HG02970 (cell line): ENCODE results near the gene GAST.
"Not testable (repeated sequence)": the region's sequence is repeated elsewhere in the genome, so short reads cannot be mapped to it uniquely, and the experiment has no call there.

Experiments used
- ATAC-seq: cut with Tn5 transposase; IDR thresholded peaks from one replicate; pipeline ENCODE4 v1.9.1; 2021; ENCODE audit warnings: mild to moderate bottlenecking, moderate library complexity, moderate number of reproducible peaks; ENCODE audit not compliant: unreplicated experiment, low FRiP score

The GAST gene

GRCh38 chr17:41682631-41683030, 29.5 kb upstream of the GAST start:
- ATAC-seq = no peak

- ATAC-seq = no peak
Observed at GRCh38 chr17:41683441-41684007, 28.6 kb upstream of the GAST start.

DNA sequence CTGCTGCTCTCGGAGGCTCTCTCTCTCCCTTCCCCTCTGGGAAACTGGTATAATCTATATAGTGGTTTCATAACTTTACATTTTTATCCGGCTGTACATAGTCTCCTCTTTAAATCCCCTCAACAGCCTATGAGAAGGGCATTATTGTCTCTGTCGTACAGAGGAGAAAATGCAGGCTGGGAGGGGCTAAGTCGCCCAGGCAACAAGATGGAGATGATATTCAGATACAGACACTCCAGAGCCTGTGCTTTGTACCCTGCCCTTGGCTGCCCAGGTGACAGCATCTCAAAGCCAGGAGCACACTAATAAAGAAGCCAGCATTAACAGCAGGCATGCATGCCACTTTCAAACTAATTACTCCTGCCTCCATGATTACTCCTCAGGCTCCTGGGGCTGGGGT, 28.1 kb upstream of the GAST start:
- ATAC-seq = no peak

DNA sequence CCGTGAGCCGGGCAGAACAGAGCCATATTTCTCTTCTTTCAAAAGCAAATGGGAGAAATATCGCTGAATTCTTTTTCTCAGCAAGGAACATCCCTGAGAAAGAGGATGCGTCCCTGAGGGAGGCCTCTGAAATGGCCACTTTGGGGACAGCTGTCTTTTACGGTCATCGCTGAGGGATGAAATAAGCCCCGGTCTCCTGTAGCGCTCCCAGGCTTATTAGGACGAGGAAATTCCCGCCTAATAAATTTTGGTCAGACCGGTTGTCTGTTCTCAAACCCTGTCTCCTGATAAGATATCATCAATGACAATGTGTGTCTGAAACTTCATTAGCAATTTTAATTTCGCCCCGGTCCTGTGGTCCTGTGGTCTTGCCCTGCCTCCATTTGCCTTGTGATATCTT, 26.4 kb upstream of the GAST start:
- not testable (repeated sequence) for ATAC-seq

DNA sequence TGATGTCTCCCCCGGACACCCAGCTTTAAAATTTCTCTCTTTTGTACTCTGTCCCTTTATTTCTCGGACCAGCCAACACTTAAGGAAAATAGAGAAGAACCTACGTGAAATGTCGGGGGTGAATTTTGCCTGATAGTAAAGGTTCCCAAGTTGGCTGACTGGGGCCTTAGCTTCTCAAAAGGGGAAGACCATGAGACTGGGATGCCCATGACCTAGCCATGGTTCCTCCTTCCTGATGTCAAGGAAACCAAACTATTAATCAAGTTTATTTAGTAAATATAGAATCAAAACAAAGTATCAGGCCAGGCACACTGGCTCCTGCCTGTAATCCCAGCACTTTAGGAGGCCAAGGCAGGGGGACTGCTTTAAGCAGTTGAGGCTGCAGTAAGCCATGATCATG, 25.9 kb upstream of the GAST start:
- no peak for ATAC-seq

DNA sequence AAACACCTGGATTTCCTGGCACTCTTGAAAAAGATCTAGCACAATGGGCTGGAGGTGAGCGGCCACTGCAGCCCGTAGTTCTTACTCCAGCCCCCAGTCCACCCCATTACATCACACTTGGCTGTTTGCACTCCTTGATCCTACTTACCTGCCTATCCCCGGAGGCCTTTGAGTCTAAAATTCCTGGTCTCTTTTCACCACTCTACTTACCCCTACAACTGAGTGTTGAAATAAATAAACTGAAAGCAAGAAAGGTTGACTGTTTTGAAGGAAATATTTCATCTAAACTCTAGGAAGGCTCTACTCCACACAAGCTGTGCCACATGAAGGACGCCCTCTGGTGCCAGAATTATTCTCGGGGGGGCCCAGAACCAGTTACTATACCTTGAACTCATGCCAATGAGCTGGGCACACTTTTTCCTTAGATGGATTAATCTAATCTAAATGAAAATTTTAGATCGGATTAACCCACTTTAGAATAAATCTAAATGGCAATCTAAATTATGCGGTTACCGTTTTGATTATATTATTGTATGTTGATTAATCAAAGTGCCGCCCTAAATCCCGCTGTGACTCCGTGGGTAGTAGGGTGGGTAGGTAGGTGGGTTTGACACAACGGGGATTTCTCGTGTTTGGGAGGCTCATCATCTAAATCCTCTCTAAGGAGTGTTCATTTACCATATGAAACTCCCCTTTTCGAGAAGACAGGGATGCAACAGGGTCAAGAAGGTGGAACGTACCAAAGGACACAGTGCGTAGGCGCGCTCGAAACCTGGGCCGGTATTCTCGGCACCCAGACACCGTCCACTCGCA, 24.1 kb upstream of the GAST start:
- ATAC-seq = no peak

DNA sequence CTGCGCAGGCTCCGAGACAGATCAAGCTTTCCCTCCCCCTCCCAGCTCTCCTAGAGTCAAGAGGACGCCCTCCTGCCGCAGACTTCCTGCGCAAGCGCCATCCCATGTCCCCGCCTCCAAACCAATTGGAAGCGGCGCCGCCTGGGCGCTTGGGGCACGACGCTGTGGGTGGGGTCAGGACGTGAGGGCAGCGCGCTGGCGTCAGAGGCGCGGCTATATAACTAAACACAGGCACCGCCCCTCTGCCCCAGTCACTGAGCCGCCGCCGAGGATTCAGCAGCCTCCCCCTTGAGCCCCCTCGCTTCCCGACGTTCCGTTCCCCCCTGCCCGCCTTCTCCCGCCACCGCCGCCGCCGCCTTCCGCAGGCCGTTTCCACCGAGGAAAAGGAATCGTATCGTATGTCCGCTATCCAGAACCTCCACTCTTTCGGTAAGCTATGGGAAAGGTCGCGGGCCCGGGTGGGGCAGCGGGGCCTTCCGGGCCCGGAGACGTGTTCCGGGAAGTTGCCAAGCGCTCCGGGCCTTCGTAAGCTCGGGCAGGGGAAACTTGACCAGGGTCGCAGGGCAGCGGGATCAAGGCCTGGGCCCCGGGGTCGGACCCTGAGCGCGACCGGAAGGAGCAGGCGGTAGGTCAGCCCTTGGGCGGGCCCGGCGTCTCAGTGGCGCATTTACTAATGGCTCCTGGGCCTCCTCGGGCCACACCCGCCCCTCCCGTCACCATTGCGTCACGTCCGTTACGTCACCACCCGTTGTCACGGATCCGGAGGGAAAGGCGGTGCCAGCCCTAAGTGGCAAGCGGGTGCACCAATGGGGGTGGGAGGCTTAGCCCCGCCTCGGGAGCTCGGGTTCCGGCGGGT, 23.3 kb upstream of the GAST start, which contains the start of gene EIF1:
Gene EIF1, plus strand, starts transcription at position 245 of the 856 bp plus-strand sequence. Its CDS starts 154 bp downstream, at position 399.
- ATAC-seq = peak; percentile 82

DNA sequence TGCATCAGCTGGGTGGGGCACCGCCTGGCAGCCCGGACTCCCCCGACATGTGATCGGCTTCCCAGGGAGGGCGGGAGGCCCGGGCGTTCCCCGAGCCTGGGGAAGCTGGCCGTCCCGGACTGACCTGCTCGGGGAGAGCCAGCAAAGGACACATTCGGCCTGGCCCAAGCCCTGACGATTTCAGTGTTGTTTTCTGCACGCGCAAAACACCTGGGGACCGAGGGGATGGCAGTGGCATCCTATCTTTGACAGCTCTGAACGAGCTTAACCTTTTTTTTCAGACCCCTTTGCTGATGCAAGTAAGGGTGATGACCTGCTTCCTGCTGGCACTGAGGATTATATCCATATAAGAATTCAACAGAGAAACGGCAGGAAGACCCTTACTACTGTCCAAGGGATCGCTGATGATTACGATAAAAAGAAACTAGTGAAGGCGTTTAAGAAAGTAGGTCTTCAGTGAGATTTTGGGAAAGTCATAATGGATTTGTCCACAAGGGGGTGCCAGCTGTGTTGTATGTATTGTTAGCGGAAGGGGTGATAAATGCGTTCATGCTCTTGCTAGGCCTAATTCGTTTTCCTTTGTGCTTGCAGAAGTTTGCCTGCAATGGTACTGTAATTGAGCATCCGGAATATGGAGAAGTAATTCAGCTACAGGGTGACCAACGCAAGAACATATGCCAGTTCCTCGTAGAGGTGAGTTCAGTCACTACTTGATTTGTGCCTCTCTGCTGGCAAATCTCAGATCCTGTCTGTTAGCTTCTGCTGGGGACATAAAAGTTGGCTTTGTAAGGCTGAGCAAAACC, 22.4 kb upstream of the GAST start:
- no peak for ATAC-seq

GRCh38 chr17:41690497-41690896, 21.6 kb upstream of the GAST start:
- no peak for ATAC-seq

DNA sequence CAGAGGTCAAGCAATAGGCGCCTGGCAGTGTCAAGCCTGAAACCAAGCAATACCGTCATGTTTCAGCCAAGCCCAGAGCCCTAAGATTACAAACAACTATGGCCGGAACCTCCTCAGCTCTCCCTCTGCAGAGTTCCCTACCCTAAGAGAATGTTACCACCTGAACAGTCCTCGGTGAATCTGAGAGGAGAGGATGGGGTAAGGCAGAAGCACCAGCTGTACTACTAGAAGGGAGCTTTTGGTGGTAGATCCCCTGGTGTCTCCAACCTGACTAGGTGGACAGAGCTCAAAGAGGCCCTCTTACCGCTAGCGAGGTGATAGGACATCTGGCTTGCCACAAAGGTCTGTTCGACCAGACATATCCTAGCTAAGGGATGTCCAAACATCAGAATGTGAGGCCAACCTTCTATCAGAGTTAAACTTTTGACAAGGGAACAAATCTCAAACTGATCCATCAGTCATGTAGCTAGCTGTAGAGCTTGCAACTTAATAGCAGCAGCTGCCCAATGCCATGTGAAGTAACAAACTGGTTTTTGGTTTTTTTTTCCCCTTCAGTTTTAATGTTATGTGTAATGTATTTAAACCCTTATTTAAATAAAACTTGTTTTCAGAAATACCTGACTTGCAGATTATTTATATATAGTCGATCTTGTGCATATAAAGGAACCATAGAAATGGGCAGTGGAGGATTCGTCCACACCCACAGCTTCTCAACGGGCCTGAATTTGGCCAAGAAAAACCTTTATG, 20.9 kb upstream of the GAST start:
- ATAC-seq = no peak

- no peak for ATAC-seq
Observed at GRCh38 chr17:41692722-41693521, 19.2 kb upstream of the GAST start.

- no peak for ATAC-seq
Observed at GRCh38 chr17:41695134-41695661, 16.9 kb upstream of the GAST start.

GRCh38 chr17:41695954-41696757, 16.0 kb upstream of the GAST start:
- no peak for ATAC-seq

DNA sequence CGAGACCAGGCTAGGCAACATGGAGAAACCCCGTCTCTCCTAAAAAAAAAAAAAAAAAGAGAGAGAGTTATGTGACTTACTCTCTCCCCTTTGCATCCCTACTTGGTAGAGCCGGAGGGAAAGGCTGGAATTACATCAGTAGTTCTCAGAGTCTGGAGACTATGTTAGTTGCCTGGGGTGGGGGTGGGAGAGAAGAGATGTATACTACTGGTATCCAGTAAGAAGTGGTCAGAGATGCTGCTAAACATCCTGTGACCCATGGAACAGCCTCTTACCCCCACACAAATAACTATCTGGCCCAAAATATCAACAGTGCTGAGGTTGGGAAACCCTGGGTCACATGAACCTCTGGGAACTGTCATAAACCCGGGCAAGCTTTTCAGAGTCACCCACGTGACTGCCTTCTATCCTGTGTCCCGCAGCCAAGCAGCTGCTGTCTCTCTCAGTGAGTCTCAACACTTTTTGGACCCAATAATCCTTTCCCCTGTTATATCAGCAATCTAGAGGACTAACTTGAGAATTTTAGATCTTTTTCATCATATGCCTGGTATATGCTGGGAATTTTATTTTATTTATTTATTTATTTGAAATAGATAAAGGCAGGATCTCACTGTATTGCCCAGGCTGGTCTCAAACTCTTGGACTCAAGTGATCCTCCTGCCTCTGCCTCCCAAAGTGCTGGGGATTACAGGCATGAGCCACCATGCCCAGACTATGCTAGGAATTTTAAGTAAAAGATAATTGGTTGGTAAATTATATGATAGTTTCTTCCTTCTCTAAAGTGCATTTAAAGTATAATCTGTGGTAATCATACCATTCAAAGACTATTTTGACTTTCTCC, 14.8 kb upstream of the GAST start:
- ATAC-seq = no peak

GRCh38 chr17:41700843-41701242, 11.3 kb upstream of the GAST start:
- not testable (repeated sequence) for ATAC-seq

DNA sequence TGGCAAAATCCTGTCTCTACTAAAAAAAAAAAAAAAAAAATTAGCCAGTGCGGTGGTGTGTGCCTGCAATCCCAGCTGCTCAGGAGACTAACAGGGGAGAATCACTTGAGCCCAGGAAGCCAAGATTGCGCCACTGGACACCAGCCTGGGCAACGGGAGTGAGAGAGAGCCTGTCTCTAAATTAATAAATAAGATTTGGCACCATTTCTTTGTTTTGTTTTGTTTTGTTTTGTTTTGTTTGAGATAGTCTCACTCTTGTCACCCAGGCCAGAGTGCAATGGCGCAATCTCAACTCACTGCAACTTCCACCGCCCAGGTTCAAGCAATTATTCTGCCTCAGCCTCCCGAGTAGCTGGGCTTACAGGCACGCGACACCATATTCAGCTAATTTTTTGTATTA, 9.4 kb upstream of the GAST start:
- no peak for ATAC-seq
